Prostate gland (tissue), 2 donors: Measurements from ENCODE around the gene PANK4.

Experiments
- POLR2A ChIP-seq: fragments of 450-650 bp; IDR thresholded peaks from one replicate; pipeline ENCODE4 v1.6.1; 2016; ENCODE audit warnings: antibody characterized with exemption, mild to moderate bottlenecking
- POLR2AphosphoS5 ChIP-seq: sonication (generic); formaldehyde crosslinking; IDR thresholded peaks from one replicate; pipeline ENCODE4 v1.6.1; 2017; ENCODE audit warnings: antibody characterized with exemption
- TF ChIP-seq, protein P1 (sequence below), 4 experiments: fragments of 200-600 bp in 2 of 4; fragments of 450-650 bp in 2 of 4; sonication (generic) in 2 of 4; IDR thresholded peaks; 1 replicate in 3 of 4; 2 replicates in 1 of 4; pipeline ENCODE4 v1.5.1; 2016 to 2019; ENCODE audit warnings: antibody characterized with exemption in 4 of 4, mild to moderate bottlenecking in 2 of 4, moderate library complexity in 2 of 4

DNA sequence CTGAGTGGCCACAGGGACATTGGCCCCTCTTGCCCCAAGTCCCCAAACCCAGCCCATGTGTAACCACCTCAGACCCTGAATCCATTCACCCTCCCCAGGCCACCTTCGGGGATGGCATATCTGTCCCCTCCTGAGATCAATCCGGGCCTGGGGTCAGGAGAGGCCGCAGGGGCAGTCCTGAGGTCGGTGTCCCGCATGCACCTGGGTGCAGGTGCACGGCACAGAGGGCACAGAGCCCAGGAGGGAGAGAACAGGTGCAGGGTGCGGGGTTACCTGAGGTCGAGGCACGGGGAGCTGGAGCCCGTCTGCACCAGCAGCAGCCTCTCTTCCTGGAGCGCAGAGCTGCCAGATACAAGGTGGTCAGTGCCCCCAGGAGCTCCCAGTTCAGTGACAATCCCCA lies 16.8 kb downstream of the PANK4 start:
- TF ChIP-seq, protein P1, sequence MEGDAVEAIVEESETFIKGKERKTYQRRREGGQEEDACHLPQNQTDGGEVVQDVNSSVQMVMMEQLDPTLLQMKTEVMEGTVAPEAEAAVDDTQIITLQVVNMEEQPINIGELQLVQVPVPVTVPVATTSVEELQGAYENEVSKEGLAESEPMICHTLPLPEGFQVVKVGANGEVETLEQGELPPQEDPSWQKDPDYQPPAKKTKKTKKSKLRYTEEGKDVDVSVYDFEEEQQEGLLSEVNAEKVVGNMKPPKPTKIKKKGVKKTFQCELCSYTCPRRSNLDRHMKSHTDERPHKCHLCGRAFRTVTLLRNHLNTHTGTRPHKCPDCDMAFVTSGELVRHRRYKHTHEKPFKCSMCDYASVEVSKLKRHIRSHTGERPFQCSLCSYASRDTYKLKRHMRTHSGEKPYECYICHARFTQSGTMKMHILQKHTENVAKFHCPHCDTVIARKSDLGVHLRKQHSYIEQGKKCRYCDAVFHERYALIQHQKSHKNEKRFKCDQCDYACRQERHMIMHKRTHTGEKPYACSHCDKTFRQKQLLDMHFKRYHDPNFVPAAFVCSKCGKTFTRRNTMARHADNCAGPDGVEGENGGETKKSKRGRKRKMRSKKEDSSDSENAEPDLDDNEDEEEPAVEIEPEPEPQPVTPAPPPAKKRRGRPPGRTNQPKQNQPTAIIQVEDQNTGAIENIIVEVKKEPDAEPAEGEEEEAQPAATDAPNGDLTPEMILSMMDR (IDR thresholded peaks at IDR 0.05): no peak
- no peak for TF ChIP-seq POLR2A
- TF ChIP-seq POLR2AphosphoS5: no peak
